GM12878 (cell line): ENCODE measurements around the gene VPS16. TPM values are rescaled to one million over a fixed set of nuclear protein-coding genes. Genes with fewer than 3 reads are reported as not detected.

Experiments used
- ATAC-seq: fragments of 200-7000 bp; cut with Tn5 transposase; 3 replicates; pipeline ENCODE4 v1.9.1; 2020; ENCODE audit warnings: mild to moderate bottlenecking, moderate library complexity
- BruUV-seq: library from RNA; stranded (reverse); fragments of 400-500 nt; replicated peaks from 2 replicates; lab custom pipeline; 2021; lab: Mats Ljungman, UMichigan
- CTCF ChIA-PET: fragments of 300-600 bp; sonication (Branson Sonifier 250); formaldehyde crosslinking; extraction: SDS; loops from one replicate; lab custom pipeline; 2021; ENCODE audit warnings: inconsistent platforms; lab: Yijun Ruan, JAX
- POLR2A ChIA-PET: fragments of 350-600 bp; formaldehyde crosslinking; extraction: SDS; loops from one replicate; lab custom pipeline; 2021; ENCODE audit warnings: inconsistent platforms; lab: Charles Lee
- RAD21 ChIA-PET: fragments of 300-600 bp; sonication (Branson Sonifier 250); formaldehyde crosslinking; loops from one replicate; lab custom pipeline; 2023; ENCODE audit warnings: antibody characterized with exemption; ENCODE audit not compliant: unreplicated experiment; lab: Charles Lee
- SMC1A ChIA-PET: fragments of 300-600 bp; sonication (Branson Sonifier 250); formaldehyde crosslinking; loops from one replicate; lab custom pipeline; 2023; ENCODE audit not compliant: unreplicated experiment, uncharacterized antibody; lab: Charles Lee
- DNase-seq: peaks from one replicate; pipeline ENCODE4 v3.0.0-alpha.2; 2011; ENCODE audit warnings: low read depth, low spot score
- FAIRE-seq: peaks from 3 replicates; lab custom pipeline; 2011; peaks lifted over from hg19 to GRCh38; lab: Jason Lieb, UNC
- H2AFZ ChIP-seq: 2 replicates; pipeline ENCODE4 v1.6.0; 2011; ENCODE audit warnings: low read depth, low read length, control low read depth; ENCODE audit not compliant: control insufficient read depth
- H3K27ac ChIP-seq: 2 replicates; pipeline ENCODE4 v1.5.1; 2011; ENCODE audit warnings: control low read depth; ENCODE audit not compliant: control insufficient read depth, insufficient read depth
- H3K27me3 ChIP-seq, 2 experiments: replicated peaks in 1 of 2; 2 replicates each; pipeline versions ENCODE4 v1.6.0 to v1.6.1; 2011; ENCODE audit warnings: low read length in 1 of 2; ENCODE audit not compliant: control insufficient read depth in 2 of 2, insufficient read depth in 2 of 2
- H3K36me3 ChIP-seq, 2 experiments: 2 replicates each; pipeline ENCODE4 v1.5.1; 2011; ENCODE audit warnings: low read length in 1 of 2; ENCODE audit not compliant: control insufficient read depth in 2 of 2, insufficient read depth in 2 of 2
- H3K4me1 ChIP-seq: 2 replicates; pipeline ENCODE4 v1.6.1; 2011; ENCODE audit warnings: mild to moderate bottlenecking, low read length, moderate library complexity, mixed read lengths; ENCODE audit not compliant: control insufficient read depth, insufficient read depth
- H3K4me2 ChIP-seq: 2 replicates; pipeline ENCODE4 v1.6.0; 2011; ENCODE audit warnings: control low read depth; ENCODE audit not compliant: control insufficient read depth, insufficient read depth
- H3K4me3 ChIP-seq: fragments of 200-600 bp; sonication (generic); 2 replicates; pipeline ENCODE4 v1.5.1; 2016
- H3K79me2 ChIP-seq: 2 replicates; pipeline ENCODE4 v1.6.0; 2011; ENCODE audit warnings: low read length; ENCODE audit not compliant: control insufficient read depth, insufficient read depth
- H3K9ac ChIP-seq: 2 replicates; pipeline ENCODE4 v1.8.0; 2011; ENCODE audit warnings: low read length, control low read depth, mixed read lengths; ENCODE audit not compliant: control insufficient read depth, insufficient read depth
- H3K9me3 ChIP-seq: replicated peaks from 3 replicates; pipeline ENCODE4 v1.5.1; 2011; ENCODE audit warnings: mild to moderate bottlenecking, low read length; ENCODE audit not compliant: control insufficient read depth, insufficient read depth
- H4K20me1 ChIP-seq: 2 replicates; pipeline ENCODE4 v1.6.0; 2011; ENCODE audit not compliant: control insufficient read depth, insufficient read depth
- BACH1 ChIP-seq: fragments of 450-650 bp; IDR thresholded peaks from 2 replicates; pipeline ENCODE4 v1.6.1; 2017; ENCODE audit warnings: mild to moderate bottlenecking, borderline replicate concordance
- CBFB ChIP-seq: IDR thresholded peaks from 2 replicates; pipeline ENCODE4 v1.6.1; 2016; ENCODE audit warnings: antibody characterized with exemption, low read depth
- DPF2 ChIP-seq: fragments of 450-650 bp; IDR thresholded peaks from 2 replicates; pipeline ENCODE4 v1.6.1; 2017; ENCODE audit warnings: mild to moderate bottlenecking
- EED ChIP-seq: sonication (generic); IDR thresholded peaks from 2 replicates; pipeline ENCODE4 v1.6.1; 2016; ENCODE audit warnings: antibody characterized with exemption, low read depth
- EGR1 ChIP-seq, 2 experiments: IDR thresholded peaks; 1 replicate in 1 of 2; 2 replicates in 1 of 2; pipeline ENCODE4 v1.6.1; 2011 to 2012; ENCODE audit warnings: low read depth in 2 of 2, low read length in 2 of 2, borderline replicate concordance in 1 of 2, mild to moderate bottlenecking in 1 of 2, moderate library complexity in 1 of 2
- NR2F1 ChIP-seq: fragments of 450-650 bp; conservative IDR thresholded peaks from 2 replicates; pipeline ENCODE4 v1.6.1; 2017; ENCODE audit warnings: mild to moderate bottlenecking
- TARDBP ChIP-seq: IDR thresholded peaks from 2 replicates; pipeline ENCODE4 v1.6.1; 2016; ENCODE audit warnings: borderline replicate concordance
- ZNF217 ChIP-seq: fragments of 450-650 bp; IDR thresholded peaks from 2 replicates; pipeline ENCODE4 v1.6.1; 2017; ENCODE audit warnings: antibody characterized with exemption, mild to moderate bottlenecking
- ZNF384 ChIP-seq: IDR thresholded peaks from 2 replicates; pipeline ENCODE4 v1.6.1; 2012; ENCODE audit warnings: low read depth, mild to moderate bottlenecking, low read length, improper control_type of control experiment, borderline replicate concordance
- WGBS: methylation state at CpG from one replicate; pipeline ENCODE4 v1.1.6; 2016; ENCODE audit warnings: low lambda C conversion rate; ENCODE audit not compliant: insufficient replicate concordance, insufficient coverage; ENCODE audit errors: missing lambda C conversion rate; 5-methylcytosine and 5-hydroxymethylcytosine counted together
- in situ Hi-C: fragments of 300-500 bp; cut with MboI; formaldehyde crosslinking; loops from 9 replicates; pipeline ENCODE4 v1.14.3; 2018; ENCODE audit warnings: mixed read lengths
- intact Hi-C: fragments of 100-400 bp; cut with micrococcal nuclease; formaldehyde crosslinking; loops from one replicate; pipeline ENCODE4 v1.14.2; 2022; ENCODE audit not compliant: unreplicated experiment
- polyA plus RNA-seq, 11 experiments: library from polyadenylated mRNA; depleted of rRNA in 4 of 11; unstranded in 6 of 11; stranded (reverse) in 5 of 11; fragments of >200 nt; fragmentation: Nextera tagmentation in 4 of 11; fragmentation: Illumina TruSeq in 1 of 11; extraction: Ambion mirVana in 4 of 11; extraction: Trizol in 1 of 11; gene quantifications; 1 replicate in 1 of 11; 2 replicates in 10 of 11; pipeline versions ENCODE4 v1.2.1 to v1.2.3, GENCODE V29; 2011 to 2016; ENCODE audit warnings: inconsistent platforms in 2 of 11, missing spikeins in 2 of 11, low read depth in 1 of 11
- total RNA-seq, 4 experiments: library from RNA; depleted of rRNA in 3 of 4; stranded (reverse); fragments of >200 nt in 3 of 4; fragmentation: Illumina TruSeq in 1 of 4; extraction: Trizol in 1 of 4; gene quantifications; 2 replicates each; pipeline versions ENCODE4 v1.2.1 to v1.2.3, GENCODE V29; 2013 to 2021
- TF ChIP-seq, protein P1 (sequence below): IDR thresholded peaks from 2 replicates; pipeline ENCODE4 v1.6.1; 2011; ENCODE audit warnings: mild to moderate bottlenecking, low read depth, low read length, moderate library complexity; ENCODE audit not compliant: insufficient replicate concordance
- TF ChIP-seq, protein P2 (sequence below): fragments of 450-650 bp; IDR thresholded peaks from 2 replicates; pipeline ENCODE4 v1.6.1; 2018; ENCODE audit warnings: borderline replicate concordance, mild to moderate bottlenecking; ENCODE audit not compliant: partially characterized antibody
- TF ChIP-seq, protein P3 (sequence below): fragments of 450-650 bp; IDR thresholded peaks from 2 replicates; pipeline ENCODE4 v1.6.1; 2016; ENCODE audit warnings: mild to moderate bottlenecking, moderate library complexity, borderline replicate concordance
- TF ChIP-seq, protein P4 (sequence below): IDR thresholded peaks from 2 replicates; pipeline ENCODE4 v1.6.1; 2012; ENCODE audit warnings: low read depth, low read length, improper control_type of control experiment
- TF ChIP-seq, protein P5 (sequence below): fragments of 150-350 bp; IDR thresholded peaks from 2 replicates; pipeline ENCODE4 v1.6.1; 2014; ENCODE audit warnings: mild to moderate bottlenecking, low read depth, low read length

The VPS16 gene
- total and polyA plus RNA-seq, 10 of the 15 experiments (the other 5 are each of a cell fraction or from before 2014, with no cell fraction given) = 8.4 to 37.5 (median 26.4) TPM

DNA sequence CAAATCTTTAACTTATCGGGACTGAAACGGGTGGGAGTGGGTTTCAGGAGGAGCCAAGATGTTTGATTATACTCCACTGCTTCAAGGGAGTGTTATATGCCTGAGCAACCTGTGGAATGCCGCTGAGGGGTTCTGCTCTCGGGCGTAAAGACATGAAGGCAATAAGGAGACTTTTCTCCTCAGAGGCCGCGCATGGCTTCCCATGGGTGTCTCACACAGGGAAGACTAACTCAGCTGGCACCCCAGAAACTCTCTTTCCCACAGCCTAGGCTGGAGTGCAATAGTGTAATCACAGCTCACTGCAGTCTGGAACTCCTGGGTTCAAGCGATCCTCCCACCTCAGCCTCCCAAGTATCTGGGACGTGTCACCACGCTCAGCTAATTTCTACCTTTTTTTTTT lies 30.9 kb upstream of the VPS16 start:
- Histone ChIP-seq H3K4me3 (no peak overlapping the region), H3K27ac (no peak overlapping the region), H3K4me2 (no peak overlapping the region), H2AFZ (no peak overlapping the region), H3K9me3 (no peaks in the 10 kb centered on the region; the same call in 2 of the 3 replicates), H3K79me2 (no peaks in the 10 kb centered on the region), H3K36me3 (no peaks in the 10 kb centered on the region), H3K27me3 (peaks cover 3 to 5% of the 10 kb centered on the region in 2 experiments; a peak in 3 of 4 replicates), H3K9ac (no peak overlapping the region), H4K20me1 (no peaks in the 10 kb centered on the region), H3K4me1 (no peaks in the 10 kb centered on the region)
- ATAC-seq = no peak
- no peak for DNase-seq
- no TSS peak for BruUV-seq
- intact Hi-C loops = no loop called here
- POLR2A ChIA-PET = no interaction called here
- RAD21 ChIA-PET = no interaction called here
- CTCF ChIA-PET = no interaction called here
- no peak for FAIRE-seq
- WGBS = 81% methylated on average over 10 of the region's 10 CpGs
- in situ Hi-C loops = no loop called here
- SMC1A ChIA-PET = no interaction called here
- TF ChIP-seq BACH1 (no peak), ZNF217 (no peak), EGR1 (IDR thresholded peaks at IDR 0.05; ENCODE audit: borderline replicate concordance in 1 of 2, low read depth in 2 of 2, low read length in 2 of 2) (no peak), ZNF384 (no peak), EED (no peak), NR2F1 (no peak), TARDBP (no peak), CBFB (no peak), DPF2 (no peak)
- TF ChIP-seq, protein P1, sequence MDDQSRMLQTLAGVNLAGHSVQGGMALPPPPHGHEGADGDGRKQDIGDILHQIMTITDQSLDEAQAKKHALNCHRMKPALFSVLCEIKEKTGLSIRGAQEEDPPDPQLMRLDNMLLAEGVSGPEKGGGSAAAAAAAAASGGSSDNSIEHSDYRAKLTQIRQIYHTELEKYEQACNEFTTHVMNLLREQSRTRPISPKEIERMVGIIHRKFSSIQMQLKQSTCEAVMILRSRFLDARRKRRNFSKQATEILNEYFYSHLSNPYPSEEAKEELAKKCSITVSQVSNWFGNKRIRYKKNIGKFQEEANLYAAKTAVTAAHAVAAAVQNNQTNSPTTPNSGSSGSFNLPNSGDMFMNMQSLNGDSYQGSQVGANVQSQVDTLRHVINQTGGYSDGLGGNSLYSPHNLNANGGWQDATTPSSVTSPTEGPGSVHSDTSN = no peak
- TF ChIP-seq, protein P2, sequence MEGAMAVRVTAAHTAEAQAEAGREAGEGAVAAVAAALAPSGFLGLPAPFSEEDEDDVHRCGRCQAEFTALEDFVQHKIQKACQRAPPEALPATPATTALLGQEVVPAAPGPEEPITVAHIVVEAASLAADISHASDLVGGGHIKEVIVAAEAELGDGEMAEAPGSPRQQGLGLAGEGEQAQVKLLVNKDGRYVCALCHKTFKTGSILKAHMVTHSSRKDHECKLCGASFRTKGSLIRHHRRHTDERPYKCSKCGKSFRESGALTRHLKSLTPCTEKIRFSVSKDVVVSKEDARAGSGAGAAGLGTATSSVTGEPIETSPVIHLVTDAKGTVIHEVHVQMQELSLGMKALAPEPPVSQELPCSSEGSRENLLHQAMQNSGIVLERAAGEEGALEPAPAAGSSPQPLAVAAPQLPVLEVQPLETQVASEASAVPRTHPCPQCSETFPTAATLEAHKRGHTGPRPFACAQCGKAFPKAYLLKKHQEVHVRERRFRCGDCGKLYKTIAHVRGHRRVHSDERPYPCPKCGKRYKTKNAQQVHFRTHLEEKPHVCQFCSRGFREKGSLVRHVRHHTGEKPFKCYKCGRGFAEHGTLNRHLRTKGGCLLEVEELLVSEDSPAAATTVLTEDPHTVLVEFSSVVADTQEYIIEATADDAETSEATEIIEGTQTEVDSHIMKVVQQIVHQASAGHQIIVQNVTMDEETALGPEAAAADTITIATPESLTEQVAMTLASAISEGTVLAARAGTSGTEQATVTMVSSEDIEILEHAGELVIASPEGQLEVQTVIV = no peak
- TF ChIP-seq, protein P3, sequence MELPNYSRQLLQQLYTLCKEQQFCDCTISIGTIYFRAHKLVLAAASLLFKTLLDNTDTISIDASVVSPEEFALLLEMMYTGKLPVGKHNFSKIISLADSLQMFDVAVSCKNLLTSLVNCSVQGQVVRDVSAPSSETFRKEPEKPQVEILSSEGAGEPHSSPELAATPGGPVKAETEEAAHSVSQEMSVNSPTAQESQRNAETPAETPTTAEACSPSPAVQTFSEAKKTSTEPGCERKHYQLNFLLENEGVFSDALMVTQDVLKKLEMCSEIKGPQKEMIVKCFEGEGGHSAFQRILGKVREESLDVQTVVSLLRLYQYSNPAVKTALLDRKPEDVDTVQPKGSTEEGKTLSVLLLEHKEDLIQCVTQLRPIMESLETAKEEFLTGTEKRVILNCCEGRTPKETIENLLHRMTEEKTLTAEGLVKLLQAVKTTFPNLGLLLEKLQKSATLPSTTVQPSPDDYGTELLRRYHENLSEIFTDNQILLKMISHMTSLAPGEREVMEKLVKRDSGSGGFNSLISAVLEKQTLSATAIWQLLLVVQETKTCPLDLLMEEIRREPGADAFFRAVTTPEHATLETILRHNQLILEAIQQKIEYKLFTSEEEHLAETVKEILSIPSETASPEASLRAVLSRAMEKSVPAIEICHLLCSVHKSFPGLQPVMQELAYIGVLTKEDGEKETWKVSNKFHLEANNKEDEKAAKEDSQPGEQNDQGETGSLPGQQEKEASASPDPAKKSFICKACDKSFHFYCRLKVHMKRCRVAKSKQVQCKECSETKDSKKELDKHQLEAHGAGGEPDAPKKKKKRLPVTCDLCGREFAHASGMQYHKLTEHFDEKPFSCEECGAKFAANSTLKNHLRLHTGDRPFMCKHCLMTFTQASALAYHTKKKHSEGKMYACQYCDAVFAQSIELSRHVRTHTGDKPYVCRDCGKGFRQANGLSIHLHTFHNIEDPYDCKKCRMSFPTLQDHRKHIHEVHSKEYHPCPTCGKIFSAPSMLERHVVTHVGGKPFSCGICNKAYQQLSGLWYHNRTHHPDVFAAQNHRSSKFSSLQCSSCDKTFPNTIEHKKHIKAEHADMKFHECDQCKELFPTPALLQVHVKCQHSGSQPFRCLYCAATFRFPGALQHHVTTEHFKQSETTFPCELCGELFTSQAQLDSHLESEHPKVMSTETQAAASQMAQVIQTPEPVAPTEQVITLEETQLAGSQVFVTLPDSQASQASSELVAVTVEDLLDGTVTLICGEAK = no peak
- TF ChIP-seq, protein P4, sequence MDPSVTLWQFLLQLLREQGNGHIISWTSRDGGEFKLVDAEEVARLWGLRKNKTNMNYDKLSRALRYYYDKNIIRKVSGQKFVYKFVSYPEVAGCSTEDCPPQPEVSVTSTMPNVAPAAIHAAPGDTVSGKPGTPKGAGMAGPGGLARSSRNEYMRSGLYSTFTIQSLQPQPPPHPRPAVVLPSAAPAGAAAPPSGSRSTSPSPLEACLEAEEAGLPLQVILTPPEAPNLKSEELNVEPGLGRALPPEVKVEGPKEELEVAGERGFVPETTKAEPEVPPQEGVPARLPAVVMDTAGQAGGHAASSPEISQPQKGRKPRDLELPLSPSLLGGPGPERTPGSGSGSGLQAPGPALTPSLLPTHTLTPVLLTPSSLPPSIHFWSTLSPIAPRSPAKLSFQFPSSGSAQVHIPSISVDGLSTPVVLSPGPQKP = no peak
- TF ChIP-seq, protein P5, sequence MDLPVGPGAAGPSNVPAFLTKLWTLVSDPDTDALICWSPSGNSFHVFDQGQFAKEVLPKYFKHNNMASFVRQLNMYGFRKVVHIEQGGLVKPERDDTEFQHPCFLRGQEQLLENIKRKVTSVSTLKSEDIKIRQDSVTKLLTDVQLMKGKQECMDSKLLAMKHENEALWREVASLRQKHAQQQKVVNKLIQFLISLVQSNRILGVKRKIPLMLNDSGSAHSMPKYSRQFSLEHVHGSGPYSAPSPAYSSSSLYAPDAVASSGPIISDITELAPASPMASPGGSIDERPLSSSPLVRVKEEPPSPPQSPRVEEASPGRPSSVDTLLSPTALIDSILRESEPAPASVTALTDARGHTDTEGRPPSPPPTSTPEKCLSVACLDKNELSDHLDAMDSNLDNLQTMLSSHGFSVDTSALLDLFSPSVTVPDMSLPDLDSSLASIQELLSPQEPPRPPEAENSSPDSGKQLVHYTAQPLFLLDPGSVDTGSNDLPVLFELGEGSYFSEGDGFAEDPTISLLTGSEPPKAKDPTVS = no peak
